ENCODE measurements around the gene WBP2NL. TPM values are rescaled to one million over a fixed set of nuclear protein-coding genes. Genes with fewer than 3 reads are reported as not detected.
"Not testable (repeated sequence)": the region's sequence is repeated elsewhere in the genome, so short reads cannot be mapped to it uniquely, and the experiment has no call there.

WBP2NL gene
- total RNA-seq, 1 donor from 2014 or later = not detected

- Histone ChIP-seq H2AFZ (replicated peaks) (no peak overlapping the region), H3K36me3 (no peaks in the 10 kb centered on the region), H3K27ac (no peak overlapping the region), H3K27me3 (peaks cover under 1% of the 10 kb centered on the region), H3K4me2 (no peak overlapping the region), H3K79me2 (ENCODE audit: low read depth) (peaks cover 4% of the 10 kb centered on the region), H3K9me3 (ENCODE audit: low read depth) (no peaks in the 10 kb centered on the region), H3K4me3 (no peak overlapping the region), H4K20me1 (ENCODE audit: low read depth) (peaks cover 5% of the 10 kb centered on the region), H3K9ac (no peak overlapping the region), H3K4me1 (peaks cover 9% of the 10 kb centered on the region), H3F3A (ENCODE audit: low read depth) (peaks cover 16% of the 10 kb centered on the region)
- Mint-ChIP-seq H3K4me1 (peaks cover 37% of the 10 kb centered on the region), H3K36me3 (peaks cover 18% of the 10 kb centered on the region), H3K4me3 (no peak overlapping the region), H3K9me3 (no peaks in the 10 kb centered on the region), H3K27ac (no peak overlapping the region), H3K27me3 (ENCODE audit: insufficient read depth, low read depth) (peaks cover 2% of the 10 kb centered on the region)
- DNase-seq (ENCODE audit: low spot score) = no peak
- TF ChIP-seq EZH2phosphoT487 (IDR thresholded peaks at IDR 0.05) = no peak
- no peak for TF ChIP-seq CTCF (IDR thresholded peaks at IDR 0.05)
- TF ChIP-seq EZH2 (IDR thresholded peaks at IDR 0.05) = no peak
These were observed 69.7 kb downstream of the WBP2NL start for GRCh38 chr22:42068291-42068690.

- H3K36me3 Mint-ChIP-seq = peaks cover 15% of the 10 kb centered on the region
- no peak overlapping the region for H3K27ac Mint-ChIP-seq
- H3K9ac ChIP-seq = peak overlapping the region; percentile 33
- H3K9me3 ChIP-seq (ENCODE audit: low read depth) = no peaks in the 10 kb centered on the region
- no peak for DNase-seq (ENCODE audit: low spot score)
- H3K4me1 Mint-ChIP-seq = peaks cover 39% of the 10 kb centered on the region
- peaks cover 4% of the 10 kb centered on the region for H3K79me2 ChIP-seq (ENCODE audit: low read depth)
- H3K9me3 Mint-ChIP-seq = peaks cover 1% of the 10 kb centered on the region
- H4K20me1 ChIP-seq (ENCODE audit: low read depth) = peaks cover 5% of the 10 kb centered on the region
- peaks cover 9% of the 10 kb centered on the region for H3K4me1 ChIP-seq
- no peak overlapping the region for H3K27ac ChIP-seq
- H3K4me3 ChIP-seq = peak overlapping the region; percentile 59
- H3K27me3 ChIP-seq = peaks cover 14% of the 10 kb centered on the region
- H3F3A ChIP-seq (ENCODE audit: low read depth) = peaks cover 16% of the 10 kb centered on the region
- peak overlapping the region; percentile 93 for H3K4me3 Mint-ChIP-seq
- peak overlapping the region; percentile 83 for H2AFZ ChIP-seq (replicated peaks)
- H3K27me3 Mint-ChIP-seq (ENCODE audit: insufficient read depth, low read depth) = peaks cover 3% of the 10 kb centered on the region
- H3K36me3 ChIP-seq = no peaks in the 10 kb centered on the region
- TF ChIP-seq EZH2phosphoT487 (IDR thresholded peaks at IDR 0.05) (no peak), EZH2 (IDR thresholded peaks at IDR 0.05) (no peak), CTCF (IDR thresholded peaks at IDR 0.05) (no peak)
- H3K4me2 ChIP-seq = peak overlapping the region; percentile 94
These were observed 71.4 kb downstream of the WBP2NL start for GRCh38 chr22:42069801-42070516.

- Histone ChIP-seq H3K4me1 (peaks cover 9% of the 10 kb centered on the region), H4K20me1 (ENCODE audit: low read depth) (peaks cover 5% of the 10 kb centered on the region), H3F3A (ENCODE audit: low read depth) (peaks cover 16% of the 10 kb centered on the region), H3K79me2 (ENCODE audit: low read depth) (peaks cover 4% of the 10 kb centered on the region), H3K4me3 (peak within 1 kb of the TSS; percentile 59), H3K27ac (no peak within 1 kb of the TSS), H3K9ac (peak within 1 kb of the TSS; percentile 33), H2AFZ (replicated peaks) (peak within 1 kb of the TSS; percentile 83), H3K4me2 (peak within 1 kb of the TSS; percentile 94), H3K9me3 (ENCODE audit: low read depth) (no peaks in the 10 kb centered on the region), H3K36me3 (no peaks in the 10 kb centered on the region), H3K27me3 (peaks cover 14% of the 10 kb centered on the region)
- peaks cover 3% of the 10 kb centered on the region for H3K9me3 Mint-ChIP-seq
- H3K4me3 Mint-ChIP-seq = peak within 1 kb of the TSS; percentile 93
- peaks cover 7% of the 10 kb centered on the region for H3K36me3 Mint-ChIP-seq
- H3K4me1 Mint-ChIP-seq = peaks cover 32% of the 10 kb centered on the region
- peaks cover 7% of the 10 kb centered on the region for H3K27me3 Mint-ChIP-seq (ENCODE audit: insufficient read depth, low read depth)
- H3K27ac Mint-ChIP-seq = peak within 1 kb of the TSS; percentile 95
- no peak for TF ChIP-seq EZH2 (IDR thresholded peaks at IDR 0.05)
- TF ChIP-seq CTCF (IDR thresholded peaks at IDR 0.05) = no peak
- no peak for TF ChIP-seq EZH2phosphoT487 (IDR thresholded peaks at IDR 0.05)
- peak; percentile 99 for DNase-seq (ENCODE audit: low spot score)
These were observed 72.2 kb downstream of the WBP2NL start, which contains the start of gene NAGA for GRCh38 chr22:42070517-42071422. Gene NAGA (minus strand): TSS chr22:42070812. CDS start chr22:42070297, 515 bp downstream.

GRCh38 chr22:42071508-42071907, 72.9 kb downstream of the WBP2NL start:
- H3K9me3 Mint-ChIP-seq; H3K9ac ChIP-seq; H3K27ac ChIP-seq; H3K36me3 Mint-ChIP-seq; H3K36me3 ChIP-seq; H4K20me1 ChIP-seq (ENCODE audit: low read depth); H3K4me1 ChIP-seq; DNase-seq (ENCODE audit: low spot score); H3K27me3 Mint-ChIP-seq (ENCODE audit: insufficient read depth, low read depth); H3K9me3 ChIP-seq (ENCODE audit: low read depth); H3K27ac Mint-ChIP-seq; H2AFZ ChIP-seq (replicated peaks); H3K79me2 ChIP-seq (ENCODE audit: low read depth): not testable (repeated sequence)
- Histone ChIP-seq H3K27me3 (peaks cover 14% of the 10 kb centered on the region), H3F3A (ENCODE audit: low read depth) (peaks cover 16% of the 10 kb centered on the region), H3K4me2 (peak overlapping the region; percentile 94), H3K4me3 (peak overlapping the region; percentile 59)
- Mint-ChIP-seq H3K4me1 (peaks cover 32% of the 10 kb centered on the region), H3K4me3 (peak overlapping the region; percentile 93)

Measured in neural progenitor cell (in vitro differentiated cells).